ENCODE data around the gene LCN10. TPM values are rescaled to one million over a fixed set of nuclear protein-coding genes. Genes with fewer than 3 reads are reported as not detected.

LCN10 gene
- polyA plus RNA-seq, 4 donors = 1.1 to 8.4 (median 4.7) TPM; not detected in 1

- Histone ChIP-seq H3K4me1 (ENCODE audit: control insufficient read depth in 3 of 3, insufficient read depth in 2 of 3, low read depth in 1 of 3, low read length in 2 of 3) (peaks cover 0 to 80% (median 12%) of the 10 kb centered on the region in 3 donors), H3K36me3 (ENCODE audit: control insufficient read depth in 3 of 3, insufficient read depth in 2 of 3, low read depth in 1 of 3, low read length in 3 of 3) (no peaks in the 10 kb centered on the region), H3K27ac (ENCODE audit: low read depth in 1 of 3, low read length in 2 of 3) (peak overlapping the region; percentile 81 to 100 (median 86)), H3K4me3 (ENCODE audit: low read depth in 1 of 3, low read length in 3 of 3) (peak overlapping the region in 2 of 3 donors; percentile 5 to 46), H3K27me3 (ENCODE audit: control insufficient read depth in 3 of 3, insufficient read depth in 3 of 3, low read length in 3 of 3) (no peaks in the 10 kb centered on the region), H3K9me3 (ENCODE audit: control insufficient read depth in 2 of 2, insufficient read depth in 1 of 2, low read depth in 1 of 2, low read length in 1 of 2) (no peaks in the 10 kb centered on the region)
- WGBS, 3 donors = 7 to 52% (median 23%) methylated on average over 22 to 23 of the region's 23 CpGs
- peak; percentile 93 to 94 for DNase-seq
- FAIRE-seq = no peak
Measured at GRCh38 chr9:136697146-136697820, 45.5 kb downstream of the LCN10 start.

- Histone ChIP-seq H3K27ac (ENCODE audit: low read depth in 1 of 3, low read length in 2 of 3) (peak overlapping the region in 2 of 3 donors; percentile 55 to 95), H3K4me1 (ENCODE audit: control insufficient read depth in 3 of 3, insufficient read depth in 2 of 3, low read depth in 1 of 3, low read length in 2 of 3) (peaks cover 0 to 85% (median 14%) of the 10 kb centered on the region in 3 donors), H3K9me3 (ENCODE audit: control insufficient read depth in 2 of 2, insufficient read depth in 1 of 2, low read depth in 1 of 2, low read length in 1 of 2) (no peaks in the 10 kb centered on the region), H3K36me3 (ENCODE audit: control insufficient read depth in 3 of 3, insufficient read depth in 2 of 3, low read depth in 1 of 3, low read length in 3 of 3) (no peaks in the 10 kb centered on the region), H3K27me3 (ENCODE audit: control insufficient read depth in 3 of 3, insufficient read depth in 3 of 3, low read length in 3 of 3) (no peaks in the 10 kb centered on the region), H3K4me3 (ENCODE audit: low read depth in 1 of 3, low read length in 3 of 3) (no peak overlapping the region)
- DNase-seq (no peak), FAIRE-seq (no peak)
- 58 to 62% (median 58%) methylated on average over 9 of the region's 9 CpGs for WGBS, 3 donors
Measured at GRCh38 chr9:136696502-136696901, 46.2 kb downstream of the LCN10 start.

GRCh38 chr9:136695955-136696354 is 46.8 kb downstream of the LCN10 start:
- Histone ChIP-seq H3K27ac (ENCODE audit: low read depth in 1 of 3, low read length in 2 of 3) (peak overlapping the region; percentile 69 to 95 (median 89)), H3K27me3 (ENCODE audit: control insufficient read depth in 3 of 3, insufficient read depth in 3 of 3, low read length in 3 of 3) (no peaks in the 10 kb centered on the region), H3K4me1 (ENCODE audit: control insufficient read depth in 3 of 3, insufficient read depth in 2 of 3, low read depth in 1 of 3, low read length in 2 of 3) (peaks cover 0 to 86% (median 15%) of the 10 kb centered on the region in 3 donors), H3K36me3 (ENCODE audit: control insufficient read depth in 3 of 3, insufficient read depth in 2 of 3, low read depth in 1 of 3, low read length in 3 of 3) (no peaks in the 10 kb centered on the region), H3K9me3 (ENCODE audit: control insufficient read depth in 2 of 2, insufficient read depth in 1 of 2, low read depth in 1 of 2, low read length in 1 of 2) (no peaks in the 10 kb centered on the region), H3K4me3 (ENCODE audit: low read depth in 1 of 3, low read length in 3 of 3) (no peak overlapping the region)
- DNase-seq (no peak), FAIRE-seq (no peak)
- 41 to 71% (median 53%) methylated on average over 21 to 23 of the region's 23 CpGs for WGBS, 3 donors

- WGBS, 3 donors = 22 to 53% (median 39%) methylated on average over 10 of the region's 10 CpGs
- peaks cover 0 to 84% (median 15%) of the 10 kb centered on the region in 3 donors for H3K4me1 ChIP-seq (ENCODE audit: control insufficient read depth in 3 of 3, insufficient read depth in 2 of 3, low read depth in 1 of 3, low read length in 2 of 3)
- DNase-seq (peak in 1 of 2 donors; percentile 88), FAIRE-seq (no peak)
- H3K27me3 ChIP-seq (ENCODE audit: control insufficient read depth in 3 of 3, insufficient read depth in 3 of 3, low read length in 3 of 3) = no peaks in the 10 kb centered on the region
- H3K36me3 ChIP-seq (ENCODE audit: control insufficient read depth in 3 of 3, insufficient read depth in 2 of 3, low read depth in 1 of 3, low read length in 3 of 3) = no peaks in the 10 kb centered on the region
- peak overlapping the region; percentile 69 to 95 (median 89) for H3K27ac ChIP-seq (ENCODE audit: low read depth in 1 of 3, low read length in 2 of 3)
- H3K9me3 ChIP-seq (ENCODE audit: control insufficient read depth in 2 of 2, insufficient read depth in 1 of 2, low read depth in 1 of 2, low read length in 1 of 2) = no peaks in the 10 kb centered on the region
- H3K4me3 ChIP-seq (ENCODE audit: low read depth in 1 of 3, low read length in 3 of 3) = no peak overlapping the region
Measured at GRCh38 chr9:136695435-136695895, 47.3 kb downstream of the LCN10 start.

- Histone ChIP-seq H3K9me3 (ENCODE audit: control insufficient read depth in 2 of 2, insufficient read depth in 1 of 2, low read depth in 1 of 2, low read length in 1 of 2) (no peaks in the 10 kb centered on the region), H3K27me3 (ENCODE audit: control insufficient read depth in 3 of 3, insufficient read depth in 3 of 3, low read length in 3 of 3) (no peaks in the 10 kb centered on the region), H3K4me1 (ENCODE audit: control insufficient read depth in 3 of 3, insufficient read depth in 2 of 3, low read depth in 1 of 3, low read length in 2 of 3) (peaks cover 0 to 80% (median 15%) of the 10 kb centered on the region in 3 donors), H3K36me3 (ENCODE audit: control insufficient read depth in 3 of 3, insufficient read depth in 2 of 3, low read depth in 1 of 3, low read length in 3 of 3) (no peaks in the 10 kb centered on the region), H3K27ac (ENCODE audit: low read depth in 1 of 3, low read length in 2 of 3) (peak overlapping the region; percentile 80 to 95 (median 89)), H3K4me3 (ENCODE audit: low read depth in 1 of 3, low read length in 3 of 3) (no peak overlapping the region)
- 46 to 80% (median 52%) methylated on average over 11 of the region's 11 CpGs for WGBS, 3 donors
- FAIRE-seq (no peak), DNase-seq (no peak)
Measured at GRCh38 chr9:136694872-136695247, 47.9 kb downstream of the LCN10 start.

- WGBS, 3 donors = 11 to 40% (median 31%) methylated on average over 26 to 32 of the region's 32 CpGs
- FAIRE-seq = no peak
- H3K4me1 ChIP-seq (ENCODE audit: control insufficient read depth in 3 of 3, insufficient read depth in 2 of 3, low read depth in 1 of 3, low read length in 2 of 3) = peaks cover 0 to 79% (median 15%) of the 10 kb centered on the region in 3 donors
Measured at GRCh38 chr9:136694163-136694871, 48.4 kb downstream of the LCN10 start.

GRCh38 chr9:136693490-136694162 is 49.1 kb downstream of the LCN10 start:
- peak overlapping the region in 1 of 3 donors; percentile 30 for H3K4me3 ChIP-seq (ENCODE audit: low read depth in 1 of 3, low read length in 3 of 3)
- no peaks in the 10 kb centered on the region for H3K9me3 ChIP-seq (ENCODE audit: control insufficient read depth in 2 of 2, insufficient read depth in 1 of 2, low read depth in 1 of 2, low read length in 1 of 2)
- WGBS, 3 donors = 13 to 53% (median 30%) methylated on average over 15 of the region's 15 CpGs
- DNase-seq (peak; percentile 97 to 99), FAIRE-seq (no peak)
- peaks cover 0 to 73% (median 15%) of the 10 kb centered on the region in 3 donors for H3K4me1 ChIP-seq (ENCODE audit: control insufficient read depth in 3 of 3, insufficient read depth in 2 of 3, low read depth in 1 of 3, low read length in 2 of 3)
- H3K27ac ChIP-seq (ENCODE audit: low read depth in 1 of 3, low read length in 2 of 3) = peak overlapping the region; percentile 89 to 98 (median 89)
- H3K27me3 ChIP-seq (ENCODE audit: control insufficient read depth in 3 of 3, insufficient read depth in 3 of 3, low read length in 3 of 3) = no peaks in the 10 kb centered on the region
- no peaks in the 10 kb centered on the region for H3K36me3 ChIP-seq (ENCODE audit: control insufficient read depth in 3 of 3, insufficient read depth in 2 of 3, low read depth in 1 of 3, low read length in 3 of 3)

More at GRCh38 chr9:136694163-136694871, 48.4 kb downstream of the LCN10 start:
- Histone ChIP-seq H3K9me3 (ENCODE audit: control insufficient read depth in 2 of 2, insufficient read depth in 1 of 2, low read depth in 1 of 2, low read length in 1 of 2) (no peaks in the 10 kb centered on the region), H3K4me3 (ENCODE audit: low read depth in 1 of 3, low read length in 3 of 3) (peak overlapping the region in 1 of 3 donors; percentile 17), H3K27ac (ENCODE audit: low read depth in 1 of 3, low read length in 2 of 3) (peak overlapping the region; percentile 80 to 95 (median 89)), H3K36me3 (ENCODE audit: control insufficient read depth in 3 of 3, insufficient read depth in 2 of 3, low read depth in 1 of 3, low read length in 3 of 3) (no peaks in the 10 kb centered on the region), H3K27me3 (ENCODE audit: control insufficient read depth in 3 of 3, insufficient read depth in 3 of 3, low read length in 3 of 3) (no peaks in the 10 kb centered on the region)
- peak; percentile 81 to 91 for DNase-seq

- Histone ChIP-seq H3K36me3 (ENCODE audit: control insufficient read depth in 3 of 3, insufficient read depth in 2 of 3, low read depth in 1 of 3, low read length in 3 of 3) (no peaks in the 10 kb centered on the region), H3K27ac (ENCODE audit: low read depth in 1 of 3, low read length in 2 of 3) (peak overlapping the region; percentile 89 to 98 (median 89)), H3K27me3 (ENCODE audit: control insufficient read depth in 3 of 3, insufficient read depth in 3 of 3, low read length in 3 of 3) (no peaks in the 10 kb centered on the region), H3K4me1 (ENCODE audit: control insufficient read depth in 3 of 3, insufficient read depth in 2 of 3, low read depth in 1 of 3, low read length in 2 of 3) (peaks cover 0 to 70% (median 15%) of the 10 kb centered on the region in 3 donors), H3K9me3 (ENCODE audit: control insufficient read depth in 2 of 2, insufficient read depth in 1 of 2, low read depth in 1 of 2, low read length in 1 of 2) (no peaks in the 10 kb centered on the region), H3K4me3 (ENCODE audit: low read depth in 1 of 3, low read length in 3 of 3) (peak overlapping the region in 1 of 3 donors; percentile 30)
- FAIRE-seq = no peak
- WGBS, 3 donors = 33 to 56% (median 33%) methylated on average over 14 of the region's 14 CpGs
- DNase-seq = no peak
Measured at GRCh38 chr9:136693135-136693489, 49.6 kb downstream of the LCN10 start.
